Omental fat pad (tissue), 4 donors: ENCODE data around the gene DENND5B. TPM values are rescaled to one million over a fixed set of nuclear protein-coding genes. Genes with fewer than 3 reads are reported as not detected.
"Not testable (repeated sequence)": the region's sequence is repeated elsewhere in the genome, so short reads cannot be mapped to it uniquely, and the experiment has no call there.

Experiments
- ATAC-seq: fragments of 150-250 bp; one replicate; pipeline ENCODE4 v1.9.1; 2016; ENCODE audit warnings: mild to moderate bottlenecking, moderate library complexity; ENCODE audit not compliant: low FRiP score
- DNase-seq: peaks from one replicate; pipeline ENCODE4 v3.0.0-alpha.2; 2019; ENCODE audit warnings: low spot score
- CTCF ChIP-seq, 3 donors: fragments of 450-650 bp; IDR thresholded peaks; one replicate each; pipeline ENCODE4 v1.5.1; 2016 to 2017; ENCODE audit warnings: antibody characterized with exemption in 3 of 3, mild to moderate bottlenecking in 3 of 3, moderate library complexity in 2 of 3
- total RNA-seq, 4 donors: library from RNA; depleted of rRNA; stranded (reverse); fragments of >200 nt; gene quantifications; one replicate each; pipeline ENCODE4 v1.1.0, GENCODE V29; 2016

DENND5B gene
- total RNA-seq, 4 donors from 2014 or later, result 9.1 to 17.1 (median 15.8) TPM

GRCh38 chr12:31388713-31389112 lies 202.2 kb downstream of the DENND5B start:
- TF ChIP-seq CTCF (IDR thresholded peaks at IDR 0.05), result no peak
- DNase-seq (no peak), ATAC-seq (no peak)

- no peak for TF ChIP-seq CTCF (IDR thresholded peaks at IDR 0.05)
- ATAC-seq (no peak), DNase-seq (no peak)
These were observed 203.5 kb downstream of the DENND5B start for GRCh38 chr12:31387466-31387865.

GRCh38 chr12:31387011-31387410 lies 203.9 kb downstream of the DENND5B start:
- TF ChIP-seq CTCF (IDR thresholded peaks at IDR 0.05), result no peak
- no peak for ATAC-seq

GRCh38 chr12:31386364-31386777 lies 204.6 kb downstream of the DENND5B start:
- ATAC-seq, result no peak
- TF ChIP-seq CTCF (IDR thresholded peaks at IDR 0.05), result no peak
- no peak for DNase-seq

More at GRCh38 chr12:31387011-31387410, 203.9 kb downstream of the DENND5B start:
- DNase-seq, result no peak

GRCh38 chr12:31377210-31377609 lies 213.7 kb downstream of the DENND5B start:
- DNase-seq, ATAC-seq: not testable (repeated sequence)

GRCh38 chr12:31375422-31375821 lies 215.5 kb downstream of the DENND5B start:
- DNase-seq, ATAC-seq: not testable (repeated sequence)

- ATAC-seq (no peak), DNase-seq (no peak)
- TF ChIP-seq CTCF (IDR thresholded peaks at IDR 0.05), result no peak
These were observed 219.7 kb downstream of the DENND5B start for GRCh38 chr12:31371256-31371620.

GRCh38 chr12:31370531-31371255 lies 220.2 kb downstream of the DENND5B start:
- DNase-seq (no peak), ATAC-seq (no peak)
- no peak for TF ChIP-seq CTCF (IDR thresholded peaks at IDR 0.05)
